ENCODE measurements around the gene IMP3. TPM values are rescaled to one million over a fixed set of nuclear protein-coding genes. Genes with fewer than 3 reads are reported as not detected.

The IMP3 gene
- total RNA-seq, 1 experiment from 2014 or later = 56.0 TPM

DNA sequence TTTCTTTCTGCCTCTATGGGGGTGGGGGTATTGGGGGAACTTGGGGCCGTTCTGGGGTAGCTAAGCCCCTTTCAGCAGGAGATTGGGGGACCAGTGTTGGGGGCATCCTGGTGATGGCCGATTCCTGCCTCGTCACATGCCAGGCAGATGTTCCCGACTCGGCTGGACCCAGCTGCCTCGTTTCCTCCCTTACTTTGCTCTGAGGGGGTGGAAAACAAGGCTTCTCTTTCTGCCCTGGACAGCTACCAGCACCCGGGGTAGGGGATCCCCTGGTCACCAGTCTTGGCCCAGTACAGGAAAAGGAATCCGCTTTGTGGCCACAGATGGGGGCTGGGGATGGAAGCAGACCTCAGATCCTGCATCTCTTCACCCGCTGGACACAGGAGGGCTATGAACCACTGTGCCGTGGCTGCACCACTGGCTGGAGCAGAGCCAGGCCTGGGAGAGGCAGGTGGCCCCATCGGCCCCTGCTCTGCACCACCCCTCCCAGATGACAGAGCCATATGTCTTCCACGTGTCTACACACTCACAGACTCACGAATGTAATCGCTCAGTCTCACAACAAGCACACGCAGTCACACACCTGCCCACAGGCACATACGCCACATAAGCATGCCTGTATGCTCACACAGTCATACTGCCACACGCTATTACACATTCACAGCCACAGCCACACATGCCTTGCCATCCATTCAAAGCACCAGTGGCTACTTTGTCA lies 20.1 kb upstream of the IMP3 start:
- Histone ChIP-seq H3K4me3 (ENCODE audit: low read depth in 2 of 2, low read length in 2 of 2) (no peak overlapping the region), H3K9me3 (ENCODE audit: control insufficient read depth, insufficient read depth, low read depth, low read length) (no peaks in the 10 kb centered on the region), H3K27ac (ENCODE audit: low read length) (no peak overlapping the region), H3K36me3 (ENCODE audit: control insufficient read depth, insufficient read depth, low read length) (no peaks in the 10 kb centered on the region), H3K4me1 (ENCODE audit: control insufficient read depth, insufficient read depth, low read length) (peaks cover 9% of the 10 kb centered on the region), H3K27me3 (ENCODE audit: control insufficient read depth, insufficient read depth, low read length) (no peaks in the 10 kb centered on the region)
- intact Hi-C loops (cut with micrococcal nuclease; ENCODE audit: unreplicated experiment) (no loop called here), in situ Hi-C loops (cut with HindIII; ENCODE audit: low pct_unique_long_range_greater_than_20kb, low sequenced_read_pairs) (no loop called here)
- ATAC-seq (no peak), DNase-seq (ENCODE audit: low read depth, low spot score) (no peak)
- no TSS peak for BruUV-seq (replicated peaks)
- TF ChIP-seq, protein P1, sequence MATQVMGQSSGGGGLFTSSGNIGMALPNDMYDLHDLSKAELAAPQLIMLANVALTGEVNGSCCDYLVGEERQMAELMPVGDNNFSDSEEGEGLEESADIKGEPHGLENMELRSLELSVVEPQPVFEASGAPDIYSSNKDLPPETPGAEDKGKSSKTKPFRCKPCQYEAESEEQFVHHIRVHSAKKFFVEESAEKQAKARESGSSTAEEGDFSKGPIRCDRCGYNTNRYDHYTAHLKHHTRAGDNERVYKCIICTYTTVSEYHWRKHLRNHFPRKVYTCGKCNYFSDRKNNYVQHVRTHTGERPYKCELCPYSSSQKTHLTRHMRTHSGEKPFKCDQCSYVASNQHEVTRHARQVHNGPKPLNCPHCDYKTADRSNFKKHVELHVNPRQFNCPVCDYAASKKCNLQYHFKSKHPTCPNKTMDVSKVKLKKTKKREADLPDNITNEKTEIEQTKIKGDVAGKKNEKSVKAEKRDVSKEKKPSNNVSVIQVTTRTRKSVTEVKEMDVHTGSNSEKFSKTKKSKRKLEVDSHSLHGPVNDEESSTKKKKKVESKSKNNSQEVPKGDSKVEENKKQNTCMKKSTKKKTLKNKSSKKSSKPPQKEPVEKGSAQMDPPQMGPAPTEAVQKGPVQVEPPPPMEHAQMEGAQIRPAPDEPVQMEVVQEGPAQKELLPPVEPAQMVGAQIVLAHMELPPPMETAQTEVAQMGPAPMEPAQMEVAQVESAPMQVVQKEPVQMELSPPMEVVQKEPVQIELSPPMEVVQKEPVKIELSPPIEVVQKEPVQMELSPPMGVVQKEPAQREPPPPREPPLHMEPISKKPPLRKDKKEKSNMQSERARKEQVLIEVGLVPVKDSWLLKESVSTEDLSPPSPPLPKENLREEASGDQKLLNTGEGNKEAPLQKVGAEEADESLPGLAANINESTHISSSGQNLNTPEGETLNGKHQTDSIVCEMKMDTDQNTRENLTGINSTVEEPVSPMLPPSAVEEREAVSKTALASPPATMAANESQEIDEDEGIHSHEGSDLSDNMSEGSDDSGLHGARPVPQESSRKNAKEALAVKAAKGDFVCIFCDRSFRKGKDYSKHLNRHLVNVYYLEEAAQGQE (IDR thresholded peaks at IDR 0.05; ENCODE audit: insufficient read depth in 1 of 2, low read depth in 2 of 2, low read length in 1 of 2) = no peak
- TF ChIP-seq, protein P2, sequence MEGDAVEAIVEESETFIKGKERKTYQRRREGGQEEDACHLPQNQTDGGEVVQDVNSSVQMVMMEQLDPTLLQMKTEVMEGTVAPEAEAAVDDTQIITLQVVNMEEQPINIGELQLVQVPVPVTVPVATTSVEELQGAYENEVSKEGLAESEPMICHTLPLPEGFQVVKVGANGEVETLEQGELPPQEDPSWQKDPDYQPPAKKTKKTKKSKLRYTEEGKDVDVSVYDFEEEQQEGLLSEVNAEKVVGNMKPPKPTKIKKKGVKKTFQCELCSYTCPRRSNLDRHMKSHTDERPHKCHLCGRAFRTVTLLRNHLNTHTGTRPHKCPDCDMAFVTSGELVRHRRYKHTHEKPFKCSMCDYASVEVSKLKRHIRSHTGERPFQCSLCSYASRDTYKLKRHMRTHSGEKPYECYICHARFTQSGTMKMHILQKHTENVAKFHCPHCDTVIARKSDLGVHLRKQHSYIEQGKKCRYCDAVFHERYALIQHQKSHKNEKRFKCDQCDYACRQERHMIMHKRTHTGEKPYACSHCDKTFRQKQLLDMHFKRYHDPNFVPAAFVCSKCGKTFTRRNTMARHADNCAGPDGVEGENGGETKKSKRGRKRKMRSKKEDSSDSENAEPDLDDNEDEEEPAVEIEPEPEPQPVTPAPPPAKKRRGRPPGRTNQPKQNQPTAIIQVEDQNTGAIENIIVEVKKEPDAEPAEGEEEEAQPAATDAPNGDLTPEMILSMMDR (IDR thresholded peaks at IDR 0.05) = no peak
- TF ChIP-seq SIN3A (IDR thresholded peaks at IDR 0.05; ENCODE audit: borderline replicate concordance, insufficient read depth, low read depth, low read length) (no peak), TCF7L2 (IDR thresholded peaks at IDR 0.05; ENCODE audit: low read depth, low read length) (no peak), POLR2AphosphoS5 (IDR thresholded peaks at IDR 0.05; ENCODE audit: low read depth, low read length) (no peak)
- ChIA-PET CTCF (interaction anchor here (0.5 kb wide), 1 partner anchor 41 kb away, joined by 9 read pairs; no protein-coding TSS in a partner anchor), POLR2A (no interaction called here)

DNA sequence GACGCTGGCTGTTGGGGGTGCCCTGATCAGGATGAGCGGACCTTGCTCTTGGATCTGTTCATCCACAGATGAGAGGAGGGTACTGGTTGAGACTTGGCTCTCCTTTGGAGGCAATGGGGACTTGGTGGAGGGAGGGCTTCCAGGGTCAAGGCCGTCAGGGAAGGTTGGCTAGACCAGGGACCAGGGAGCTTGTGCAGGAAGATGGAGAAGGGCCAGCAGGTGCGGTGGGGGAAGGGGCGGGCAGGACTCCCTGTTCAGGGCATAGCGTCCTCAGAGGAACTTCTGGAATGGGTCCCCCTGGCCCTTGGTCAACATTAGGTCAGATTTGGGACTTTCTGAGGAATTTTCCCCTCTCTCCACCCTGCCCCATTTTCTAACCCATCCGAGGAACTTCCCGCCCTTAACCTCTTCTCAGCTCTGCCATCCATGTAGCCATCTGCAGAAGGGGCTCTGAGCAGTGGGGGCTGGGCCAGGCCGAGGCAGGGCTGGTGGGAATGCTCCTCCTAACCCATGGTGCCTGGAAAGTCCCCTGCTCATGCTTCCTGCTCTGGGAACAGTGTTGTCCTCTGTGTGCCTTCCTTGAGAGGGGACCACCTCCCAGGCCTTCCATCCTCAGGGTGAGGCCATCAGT lies 19.2 kb upstream of the IMP3 start:
- POLR2A ChIA-PET = no interaction called here
- H3K36me3 ChIP-seq (ENCODE audit: control insufficient read depth, insufficient read depth, low read length) = no peaks in the 10 kb centered on the region
- in situ Hi-C loops (cut with HindIII; ENCODE audit: low pct_unique_long_range_greater_than_20kb, low sequenced_read_pairs) (no loop called here), intact Hi-C loops (cut with micrococcal nuclease; ENCODE audit: unreplicated experiment) (no loop called here)
- CTCF ChIA-PET = no interaction called here
- H3K4me1 ChIP-seq (ENCODE audit: control insufficient read depth, insufficient read depth, low read length) = peaks cover 8% of the 10 kb centered on the region
- H3K9me3 ChIP-seq (ENCODE audit: control insufficient read depth, insufficient read depth, low read depth, low read length) = no peaks in the 10 kb centered on the region
- TF ChIP-seq SIN3A (IDR thresholded peaks at IDR 0.05; ENCODE audit: borderline replicate concordance, insufficient read depth, low read depth, low read length) (no peak), POLR2AphosphoS5 (IDR thresholded peaks at IDR 0.05; ENCODE audit: low read depth, low read length) (no peak), TCF7L2 (IDR thresholded peaks at IDR 0.05; ENCODE audit: low read depth, low read length) (no peak)
- TF ChIP-seq, protein P1 (IDR thresholded peaks at IDR 0.05; ENCODE audit: insufficient read depth in 1 of 2, low read depth in 2 of 2, low read length in 1 of 2) = no peak
- TF ChIP-seq, protein P2 (IDR thresholded peaks at IDR 0.05) = no peak
- no peak overlapping the region for H3K4me3 ChIP-seq (ENCODE audit: low read depth in 2 of 2, low read length in 2 of 2)
- no peaks in the 10 kb centered on the region for H3K27me3 ChIP-seq (ENCODE audit: control insufficient read depth, insufficient read depth, low read length)
- H3K27ac ChIP-seq (ENCODE audit: low read length) = no peak overlapping the region
- no peak for DNase-seq (ENCODE audit: low read depth, low spot score)
- ATAC-seq = no peak
- BruUV-seq (replicated peaks) = no TSS peak
